OCI-LY3 (cell line): ENCODE data around the gene FAM204A.

ENCODE experiments used
- CTCF ChIP-seq: fragments of 200-600, 300-600 bp; sonication (generic); IDR thresholded peaks from 2 replicates; pipeline ENCODE4 v1.5.1; 2014; ENCODE audit warnings: antibody characterized with exemption, low read length, low read depth
- EZH2phosphoT487 ChIP-seq: fragments of 200-600 bp; shearing (Covaris generic); IDR thresholded peaks from 2 replicates; pipeline ENCODE4 v1.6.1; 2018; ENCODE audit warnings: antibody characterized with exemption, mixed run types, low read depth

- TF ChIP-seq CTCF (no peak), EZH2phosphoT487 (no peak)
These were observed 88.7 kb downstream of the FAM204A start for GRCh38 chr10:118253397-118253796.
